Stimulated activated CD4-positive, alpha-beta T cell treated with anti-CD3 and anti-CD28 coated beads, Interleukin-1b, Interleukin-23, amount 100 ng/mL, for 4 hours (primary cell): ENCODE results near the gene CHRM4.

Experiments
- DNase-seq, 2 donors: peaks; one replicate each; pipeline ENCODE4 v3.0.0-alpha.2; 2020; ENCODE audit warnings: low read depth in 2 of 2

Gene CHRM4

GRCh38 chr11:46402957-46403902 lies 11.7 kb upstream of the CHRM4 start:
- DNase-seq: no peak

GRCh38 chr11:46397526-46397925 lies 6.0 kb upstream of the CHRM4 start:
- DNase-seq: no peak

GRCh38 chr11:46393759-46394158 lies 2.2 kb upstream of the CHRM4 start:
- no peak for DNase-seq

GRCh38 chr11:46393231-46393616 lies 1.6 kb upstream of the CHRM4 start:
- DNase-seq: no peak

GRCh38 chr11:46392421-46393230 lies 1.1 kb upstream of the CHRM4 start:
- DNase-seq: peak; percentile 54 to 70

- no peak for DNase-seq
Observed at GRCh38 chr11:46391186-46391577, 394 bp downstream of the CHRM4 start.

- DNase-seq: no peak
Observed at GRCh38 chr11:46390331-46391171, 1.0 kb downstream of the CHRM4 start.

- peak in 1 of 2 donors; percentile 48 for DNase-seq
Observed at GRCh38 chr11:46389450-46390330, 1.9 kb downstream of the CHRM4 start.

GRCh38 chr11:46388619-46389449 lies 2.7 kb downstream of the CHRM4 start:
- DNase-seq: no peak

- no peak for DNase-seq
Observed at GRCh38 chr11:46387919-46388618, 3.5 kb downstream of the CHRM4 start.

GRCh38 chr11:46387456-46387855 lies 4.1 kb downstream of the CHRM4 start:
- no peak for DNase-seq

- DNase-seq: no peak
Observed at GRCh38 chr11:46386674-46387073, 4.9 kb downstream of the CHRM4 start.

GRCh38 chr11:46386005-46386578 lies 5.5 kb downstream of the CHRM4 start:
- no peak for DNase-seq

- no peak for DNase-seq
Observed at GRCh38 chr11:46385169-46386004, 6.2 kb downstream of the CHRM4 start.

GRCh38 chr11:46383974-46384701 lies 7.4 kb downstream of the CHRM4 start:
- DNase-seq: no peak

GRCh38 chr11:46383404-46383758 lies 8.2 kb downstream of the CHRM4 start:
- DNase-seq: no peak

GRCh38 chr11:46382646-46383403 lies 8.8 kb downstream of the CHRM4 start:
- no peak for DNase-seq
